OCI-LY3 (cell line): ENCODE measurements around the gene SPC24.
"Not testable (repeated sequence)": the region's sequence is repeated elsewhere in the genome, so short reads cannot be mapped to it uniquely, and the experiment has no call there.

Experiments
- H2AFZ ChIP-seq: fragments of 200-600, 300-600 bp; shearing (Covaris generic); 2 replicates; pipeline ENCODE4 v1.6.0; 2014; ENCODE audit warnings: antibody characterized with exemption, low read depth, low read length
- H3K27ac ChIP-seq: fragments of 200-600, 300-600 bp; sonication (generic); 2 replicates; pipeline ENCODE4 v1.5.1; 2014; ENCODE audit warnings: mild to moderate bottlenecking, low read length, moderate library complexity, mixed read lengths
- H3K27me3 ChIP-seq: fragments of 200-600, 300-600 bp; sonication (generic); 2 replicates; pipeline ENCODE4 v1.6.1; 2014; ENCODE audit warnings: low read depth, low read length, mixed read lengths
- H3K36me3 ChIP-seq: fragments of 200-600, 300-600 bp; sonication (generic); replicated peaks from 2 replicates; pipeline ENCODE3; 2014; ENCODE audit warnings: low read depth, low read length, mixed read lengths
- H3K4me1 ChIP-seq: fragments of 300-600, 200-600 bp; sonication (generic); 2 replicates; pipeline ENCODE4 v1.6.1; 2014; ENCODE audit warnings: low read length, mixed read lengths
- H3K4me2 ChIP-seq: fragments of 200-600, 300-600 bp; sonication (generic); 2 replicates; pipeline ENCODE4 v1.6.1; 2014; ENCODE audit warnings: low read length, mixed read lengths
- H3K4me3 ChIP-seq: fragments of 300-600, 200-600 bp; sonication (generic); 2 replicates; pipeline ENCODE4 v1.5.1; 2014; ENCODE audit warnings: antibody characterized with exemption, mild to moderate bottlenecking, low read length, moderate library complexity
- H3K79me2 ChIP-seq: fragments of 300-600, 200-600 bp; shearing (Covaris generic); 2 replicates; pipeline ENCODE4 v1.6.1; 2014; ENCODE audit warnings: mild to moderate bottlenecking, low read length, mixed read lengths
- H3K9ac ChIP-seq: fragments of 300-600, 200-600 bp; shearing (Covaris generic); 2 replicates; pipeline ENCODE4 v1.6.0; 2014; ENCODE audit warnings: mild to moderate bottlenecking, low read length, moderate library complexity
- H3K9me3 ChIP-seq: fragments of 200-600, 300-600 bp; shearing (Covaris generic); 2 replicates; pipeline ENCODE4 v1.6.1; 2014; ENCODE audit warnings: low read length, mixed read lengths; ENCODE audit not compliant: insufficient read depth
- H4K20me1 ChIP-seq: fragments of 200-600, 300-600 bp; sonication (generic); 2 replicates; pipeline ENCODE4 v1.6.1; 2016; ENCODE audit warnings: low read length, mixed read lengths; ENCODE audit not compliant: insufficient read depth
- CTCF ChIP-seq: fragments of 200-600, 300-600 bp; sonication (generic); IDR thresholded peaks from 2 replicates; pipeline ENCODE4 v1.5.1; 2014; ENCODE audit warnings: antibody characterized with exemption, low read length, low read depth
- EZH2phosphoT487 ChIP-seq: fragments of 200-600 bp; shearing (Covaris generic); IDR thresholded peaks from 2 replicates; pipeline ENCODE4 v1.6.1; 2018; ENCODE audit warnings: antibody characterized with exemption, mixed run types, low read depth

Gene SPC24

GRCh38 chr19:11101057-11101456 lies 54.5 kb downstream of the SPC24 start:
- Histone ChIP-seq H3K36me3 (no peaks in the 10 kb centered on the region), H3K27me3 (peaks cover 64% of the 10 kb centered on the region), H3K79me2 (no peaks in the 10 kb centered on the region), H3K4me2 (no peak overlapping the region), H3K4me1 (peaks cover 8% of the 10 kb centered on the region), H3K9me3 (peaks cover 7% of the 10 kb centered on the region), H3K4me3 (no peak overlapping the region), H3K9ac (no peak overlapping the region), H4K20me1 (peaks cover 3% of the 10 kb centered on the region; the same call in 1 of the 2 replicates), H2AFZ (no peak overlapping the region), H3K27ac (no peak overlapping the region)
- TF ChIP-seq EZH2phosphoT487 (no peak), CTCF (no peak)

- H3K27ac ChIP-seq: no peak overlapping the region
- H4K20me1 ChIP-seq: peaks cover 8% of the 10 kb centered on the region
- no peak overlapping the region for H3K4me3 ChIP-seq
- H3K27me3 ChIP-seq: peaks cover 64% of the 10 kb centered on the region
- no peak overlapping the region for H2AFZ ChIP-seq
- peaks cover 7% of the 10 kb centered on the region for H3K9me3 ChIP-seq
- peaks cover 18% of the 10 kb centered on the region for H3K4me1 ChIP-seq
- no peak overlapping the region for H3K9ac ChIP-seq
- no peaks in the 10 kb centered on the region for H3K36me3 ChIP-seq
- H3K4me2 ChIP-seq: no peak overlapping the region
- no peaks in the 10 kb centered on the region for H3K79me2 ChIP-seq
- TF ChIP-seq EZH2phosphoT487 (no peak), CTCF (no peak)
Measured at GRCh38 chr19:11100049-11100448, 55.5 kb downstream of the SPC24 start.

- no peak overlapping the region for H3K27ac ChIP-seq
- H3K9ac ChIP-seq: no peak overlapping the region
- peaks cover 26% of the 10 kb centered on the region for H3K4me1 ChIP-seq
- peaks cover 64% of the 10 kb centered on the region for H3K27me3 ChIP-seq
- no peak for TF ChIP-seq CTCF
- no peak for TF ChIP-seq EZH2phosphoT487
- peaks cover 7% of the 10 kb centered on the region for H3K9me3 ChIP-seq
- no peaks in the 10 kb centered on the region for H3K79me2 ChIP-seq
- H3K36me3 ChIP-seq: no peaks in the 10 kb centered on the region
- H3K4me3 ChIP-seq: no peak overlapping the region
- no peak overlapping the region for H3K4me2 ChIP-seq
- no peak overlapping the region for H2AFZ ChIP-seq
- H4K20me1 ChIP-seq: peaks cover 15% of the 10 kb centered on the region
Measured at GRCh38 chr19:11098861-11099260, 56.7 kb downstream of the SPC24 start.

- Histone ChIP-seq H4K20me1 (peaks cover 15% of the 10 kb centered on the region), H3K9me3 (peaks cover 10% of the 10 kb centered on the region), H3K36me3 (no peaks in the 10 kb centered on the region), H3K4me2 (no peak overlapping the region), H3K4me3 (no peak overlapping the region), H3K9ac (no peak overlapping the region), H3K79me2 (no peaks in the 10 kb centered on the region), H3K27ac (no peak overlapping the region), H3K4me1 (peaks cover 31% of the 10 kb centered on the region), H3K27me3 (peaks cover 66% of the 10 kb centered on the region), H2AFZ (no peak overlapping the region)
- TF ChIP-seq CTCF (no peak), EZH2phosphoT487 (no peak)
Measured at GRCh38 chr19:11098327-11098726, 57.3 kb downstream of the SPC24 start.

- H3K27ac ChIP-seq, H3K79me2 ChIP-seq, H3K36me3 ChIP-seq, H2AFZ ChIP-seq, H3K4me3 ChIP-seq, H3K4me2 ChIP-seq, H3K9me3 ChIP-seq, H3K9ac ChIP-seq: not testable (repeated sequence)
- Histone ChIP-seq H3K27me3 (peaks cover 59% of the 10 kb centered on the region), H3K4me1 (peaks cover 41% of the 10 kb centered on the region), H4K20me1 (peaks cover 15% of the 10 kb centered on the region)
Measured at GRCh38 chr19:11097367-11097766, 58.2 kb downstream of the SPC24 start.
